BJ (cell line): ENCODE measurements around the gene HTR5A. TPM values are rescaled to one million over a fixed set of nuclear protein-coding genes. Genes with fewer than 3 reads are reported as not detected.

Experiments used
- CTCF ChIA-PET: fragments of 350-600 bp; formaldehyde crosslinking; extraction: SDS; loops from one replicate; lab custom pipeline; 2021; ENCODE audit warnings: antibody characterized with exemption, inconsistent platforms; lab: Yijun Ruan, JAX
- POLR2A ChIA-PET: fragments of 300-600 bp; sonication (Branson Sonifier 250); formaldehyde crosslinking; extraction: SDS; loops from one replicate; lab custom pipeline; 2021; ENCODE audit warnings: antibody characterized with exemption; lab: Charles Lee
- DNase-seq: peaks from one replicate; pipeline ENCODE4 v3.0.0-alpha.2; 2011; ENCODE audit warnings: low read depth
- H3K27me3 ChIP-seq: 2 replicates; pipeline ENCODE4 v1.6.0; 2011; ENCODE audit warnings: low read length; ENCODE audit not compliant: control insufficient read depth, insufficient read depth
- H3K36me3 ChIP-seq: 2 replicates; pipeline ENCODE4 v1.5.1; 2011; ENCODE audit warnings: low read length; ENCODE audit not compliant: control insufficient read depth, insufficient read depth
- H3K4me3 ChIP-seq: 2 replicates; pipeline ENCODE4 v1.5.1; 2011; ENCODE audit warnings: low read depth, mild to moderate bottlenecking, control low read depth, low read length
- CTCF ChIP-seq: IDR thresholded peaks from 2 replicates; pipeline ENCODE4 v1.5.1; 2011; ENCODE audit warnings: low read depth, mild to moderate bottlenecking, control low read depth, inconsistent platforms, low read length, moderate library complexity; ENCODE audit not compliant: insufficient read depth
- polyA plus RNA-seq: library from polyadenylated mRNA; depleted of rRNA; stranded (reverse); fragments of >200 nt; gene quantifications from 2 replicates; pipeline ENCODE4 v1.2.3, GENCODE V29; 2011

Gene HTR5A
- polyA plus RNA-seq, 1 experiment: not detected

- DNase-seq: no peak
- H3K36me3 ChIP-seq: no peaks in the 10 kb centered on the region
- TF ChIP-seq CTCF: no peak
- peaks cover 2% of the 10 kb centered on the region; the same call in 1 of the 2 replicates for H3K27me3 ChIP-seq
- no peak overlapping the region for H3K4me3 ChIP-seq
- ChIA-PET POLR2A (no interaction called here), CTCF (no interaction called here)
Measured at GRCh38 chr7:155108144-155108901, 38.2 kb downstream of the HTR5A start.

- H3K36me3 ChIP-seq: no peaks in the 10 kb centered on the region
- POLR2A ChIA-PET: no interaction called here
- CTCF ChIA-PET: no interaction called here
- TF ChIP-seq CTCF: no peak
- no peak overlapping the region for H3K4me3 ChIP-seq
- no peak for DNase-seq
- H3K27me3 ChIP-seq: peaks cover 2% of the 10 kb centered on the region; the same call in 1 of the 2 replicates
Measured at GRCh38 chr7:155109121-155109520, 39.0 kb downstream of the HTR5A start.

GRCh38 chr7:155115288-155115687 is 45.2 kb downstream of the HTR5A start:
- CTCF ChIA-PET: no interaction called here
- no peak overlapping the region for H3K4me3 ChIP-seq
- H3K36me3 ChIP-seq: no peaks in the 10 kb centered on the region
- POLR2A ChIA-PET: no interaction called here
- DNase-seq: no peak
- no peak for TF ChIP-seq CTCF
- H3K27me3 ChIP-seq: no peaks in the 10 kb centered on the region

- CTCF ChIA-PET: interaction anchor here (1.0 kb wide), 1 partner anchor 193 kb away, joined by 3 read pairs; no protein-coding TSS in a partner anchor
- Histone ChIP-seq H3K4me3 (no peak overlapping the region), H3K36me3 (no peaks in the 10 kb centered on the region), H3K27me3 (no peaks in the 10 kb centered on the region)
- POLR2A ChIA-PET: no interaction called here
- TF ChIP-seq CTCF: no peak
- no peak for DNase-seq
Measured at GRCh38 chr7:155119801-155120382, 49.8 kb downstream of the HTR5A start.

GRCh38 chr7:155120460-155120859 is 50.3 kb downstream of the HTR5A start:
- POLR2A ChIA-PET: no interaction called here
- CTCF ChIA-PET: interaction anchor here (0.6 kb wide), 1 partner anchor 53 kb away, joined by 3 read pairs; no protein-coding TSS in a partner anchor

More at GRCh38 chr7:155120460-155120859, 50.3 kb downstream of the HTR5A start:
- no peak for DNase-seq
- no peak for TF ChIP-seq CTCF
- Histone ChIP-seq H3K36me3 (no peaks in the 10 kb centered on the region), H3K4me3 (no peak overlapping the region), H3K27me3 (no peaks in the 10 kb centered on the region)
